ENCODE results near the gene PRCC.

GRCh38 chr1:156805766-156806511 lies 38.6 kb downstream of the PRCC start:
- no peak for TF ChIP-seq FOXM1 (IDR thresholded peaks at IDR 0.05; ENCODE audit: borderline replicate concordance)
- TF ChIP-seq BHLHE40 (IDR thresholded peaks at IDR 0.05; ENCODE audit: borderline replicate concordance), result no peak
- TF ChIP-seq ARNT (IDR thresholded peaks at IDR 0.05), result no peak
- TF ChIP-seq TARDBP (IDR thresholded peaks at IDR 0.05), result no peak
- TF ChIP-seq CTBP1 (IDR thresholded peaks at IDR 0.05; ENCODE audit: borderline replicate concordance), result no peak
- no peak for TF ChIP-seq FOXK2 (IDR thresholded peaks at IDR 0.05)
- TF ChIP-seq SUZ12 (IDR thresholded peaks at IDR 0.05), result no peak
- TF ChIP-seq ELF4 (IDR thresholded peaks at IDR 0.05), result no peak
